ENCODE data around the gene ABLIM3.

Gene ABLIM3

DNA sequence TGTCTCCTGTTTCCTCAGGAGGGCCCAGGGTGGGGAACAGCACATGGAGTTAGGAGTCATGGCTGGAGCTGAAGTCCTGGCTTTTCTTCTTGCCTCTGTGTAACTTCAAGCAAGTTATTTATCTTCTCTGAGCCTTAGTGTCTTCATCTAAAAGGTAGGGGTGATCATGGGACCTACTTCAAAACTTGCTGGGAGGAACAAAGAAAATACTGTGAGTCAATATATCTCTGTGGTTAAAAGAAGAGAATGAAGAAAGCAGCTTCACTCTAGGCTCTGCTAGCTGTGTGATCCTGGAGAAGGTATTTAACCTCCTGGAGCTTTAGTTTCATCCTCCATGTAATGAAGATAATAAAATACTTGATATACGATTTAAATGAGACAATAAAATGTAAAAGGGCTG lies 156.9 kb downstream of the ABLIM3 start:
- TF ChIP-seq, protein P1, sequence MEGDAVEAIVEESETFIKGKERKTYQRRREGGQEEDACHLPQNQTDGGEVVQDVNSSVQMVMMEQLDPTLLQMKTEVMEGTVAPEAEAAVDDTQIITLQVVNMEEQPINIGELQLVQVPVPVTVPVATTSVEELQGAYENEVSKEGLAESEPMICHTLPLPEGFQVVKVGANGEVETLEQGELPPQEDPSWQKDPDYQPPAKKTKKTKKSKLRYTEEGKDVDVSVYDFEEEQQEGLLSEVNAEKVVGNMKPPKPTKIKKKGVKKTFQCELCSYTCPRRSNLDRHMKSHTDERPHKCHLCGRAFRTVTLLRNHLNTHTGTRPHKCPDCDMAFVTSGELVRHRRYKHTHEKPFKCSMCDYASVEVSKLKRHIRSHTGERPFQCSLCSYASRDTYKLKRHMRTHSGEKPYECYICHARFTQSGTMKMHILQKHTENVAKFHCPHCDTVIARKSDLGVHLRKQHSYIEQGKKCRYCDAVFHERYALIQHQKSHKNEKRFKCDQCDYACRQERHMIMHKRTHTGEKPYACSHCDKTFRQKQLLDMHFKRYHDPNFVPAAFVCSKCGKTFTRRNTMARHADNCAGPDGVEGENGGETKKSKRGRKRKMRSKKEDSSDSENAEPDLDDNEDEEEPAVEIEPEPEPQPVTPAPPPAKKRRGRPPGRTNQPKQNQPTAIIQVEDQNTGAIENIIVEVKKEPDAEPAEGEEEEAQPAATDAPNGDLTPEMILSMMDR (IDR thresholded peaks at IDR 0.05; ENCODE audit: insufficient read depth, low read depth, low read length, missing control alignments), result no peak
- DNase-seq (ENCODE audit: low read depth), result no peak
- no peak overlapping the region for H3K4me3 ChIP-seq (ENCODE audit: low read length)

DNA sequence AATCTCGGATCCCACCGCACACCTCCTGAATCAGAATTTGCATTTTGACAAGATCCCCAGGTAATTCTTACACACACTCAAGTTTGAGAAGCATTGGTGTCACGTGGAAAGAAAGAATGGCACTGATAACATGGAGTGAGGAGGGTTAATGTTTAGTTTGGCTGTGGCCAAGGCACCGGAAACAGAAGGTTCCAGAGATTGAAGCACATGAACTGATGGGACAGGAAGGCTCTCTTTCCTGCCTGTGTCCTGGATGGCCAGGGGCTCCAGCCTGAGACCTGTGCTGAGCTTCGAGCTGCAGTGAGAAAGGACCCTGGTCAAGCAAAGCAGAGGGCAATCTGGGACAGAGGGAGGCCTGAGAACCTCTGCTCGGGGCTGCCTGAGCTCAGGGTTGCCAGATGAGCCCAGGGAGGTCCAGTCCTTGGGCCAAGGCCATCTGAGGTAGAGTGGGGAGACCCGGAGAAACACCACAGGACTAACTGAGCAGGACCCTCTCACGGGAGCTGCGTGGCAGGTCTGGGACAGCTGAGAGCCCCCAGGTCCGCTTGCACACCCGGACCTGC lies 157.6 kb downstream of the ABLIM3 start:
- H3K4me3 ChIP-seq (ENCODE audit: low read length), result no peak overlapping the region
- DNase-seq (ENCODE audit: low read depth), result no peak
- TF ChIP-seq, protein P1 (IDR thresholded peaks at IDR 0.05; ENCODE audit: insufficient read depth, low read depth, low read length, missing control alignments), result no peak

DNA sequence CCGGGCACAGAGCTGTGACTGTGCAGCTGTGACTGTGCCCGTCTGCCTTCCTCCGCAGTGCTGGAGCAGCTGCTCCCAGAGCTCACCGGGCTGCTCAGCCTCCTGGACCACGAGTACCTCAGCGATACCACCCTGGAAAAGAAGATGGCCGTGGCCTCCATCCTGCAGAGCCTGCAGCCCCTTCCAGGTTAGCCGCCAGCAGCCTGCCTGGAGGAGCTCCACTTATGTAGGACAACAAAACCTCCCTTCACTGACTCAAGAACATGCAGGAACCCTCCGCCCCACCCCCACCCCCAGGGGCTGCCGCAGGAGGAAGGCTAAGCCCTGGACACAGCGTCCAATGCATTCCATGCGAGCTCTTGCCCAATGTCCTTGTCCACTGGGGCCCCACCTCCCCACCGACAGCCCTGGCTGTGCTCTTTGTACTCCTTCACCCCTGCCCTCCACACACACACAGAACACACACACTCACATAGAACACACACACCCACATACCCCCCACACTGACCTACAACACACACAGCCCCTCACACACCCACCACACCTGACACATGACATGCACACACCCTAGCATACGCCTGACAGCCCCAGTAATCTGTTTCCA lies 158.3 kb downstream of the ABLIM3 start:
- DNase-seq (ENCODE audit: low read depth), result no peak
- TF ChIP-seq, protein P1 (IDR thresholded peaks at IDR 0.05; ENCODE audit: insufficient read depth, low read depth, low read length, missing control alignments), result no peak
- H3K4me3 ChIP-seq (ENCODE audit: low read length), result no peak overlapping the region

DNA sequence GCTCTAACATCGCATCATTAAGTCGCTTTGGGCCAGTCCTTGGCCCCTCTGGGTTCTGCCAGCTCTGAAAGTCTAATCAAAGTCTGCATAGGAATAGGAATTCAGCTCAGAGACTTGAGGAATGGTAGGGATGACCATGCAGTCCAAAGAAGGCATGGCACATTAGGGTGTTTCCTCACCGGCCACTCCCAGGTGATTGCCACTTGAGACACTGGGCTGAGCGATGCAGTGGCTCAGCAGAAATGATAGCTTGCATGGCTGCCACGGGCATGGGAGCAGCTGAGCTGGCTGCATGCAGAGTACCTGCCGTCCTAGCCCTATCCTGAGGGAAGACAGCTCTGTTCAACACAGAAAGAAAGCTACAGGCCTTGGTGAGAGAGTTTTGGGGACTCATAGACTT lies 159.1 kb downstream of the ABLIM3 start:
- DNase-seq (ENCODE audit: low read depth), result no peak
- TF ChIP-seq, protein P1 (IDR thresholded peaks at IDR 0.05; ENCODE audit: insufficient read depth, low read depth, low read length, missing control alignments), result no peak
- H3K4me3 ChIP-seq (ENCODE audit: low read length), result no peak overlapping the region

DNA sequence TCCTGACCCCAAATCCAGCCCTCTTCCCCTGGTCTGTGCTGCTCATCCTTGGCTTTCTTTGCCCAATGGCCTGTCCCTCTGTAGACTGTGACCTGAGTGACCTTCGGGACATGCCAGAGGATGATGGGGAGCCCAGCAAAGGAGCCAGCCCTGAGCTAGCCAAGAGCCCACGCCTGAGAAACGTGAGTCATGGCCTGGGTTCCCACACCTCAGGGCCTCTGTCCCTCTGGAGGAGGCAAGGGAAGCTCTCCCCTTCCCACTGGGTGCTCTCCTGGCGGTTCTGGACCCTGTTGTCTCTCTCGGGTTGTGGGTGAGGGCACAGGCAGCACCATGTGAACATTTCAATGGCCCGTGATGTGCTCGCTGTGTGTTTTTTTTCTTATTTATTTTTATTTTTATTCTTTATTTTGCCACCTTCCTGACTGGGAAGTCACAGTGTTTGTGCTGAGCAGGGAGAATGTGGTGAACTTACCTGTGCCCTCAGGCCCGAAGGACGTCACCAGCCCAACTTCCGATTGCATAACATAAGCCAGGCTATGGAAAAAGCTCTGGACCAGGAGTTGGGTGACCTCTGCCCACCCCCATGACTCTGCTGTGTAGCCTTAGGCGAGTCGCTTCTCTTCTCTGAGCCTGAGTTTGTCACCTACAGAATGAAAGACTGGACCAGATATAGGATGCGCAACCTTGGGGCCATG lies 159.9 kb downstream of the ABLIM3 start:
- no peak for DNase-seq (ENCODE audit: low read depth)
- TF ChIP-seq, protein P1 (IDR thresholded peaks at IDR 0.05; ENCODE audit: insufficient read depth, low read depth, low read length, missing control alignments), result no peak
- no peak overlapping the region for H3K4me3 ChIP-seq (ENCODE audit: low read length)

DNA sequence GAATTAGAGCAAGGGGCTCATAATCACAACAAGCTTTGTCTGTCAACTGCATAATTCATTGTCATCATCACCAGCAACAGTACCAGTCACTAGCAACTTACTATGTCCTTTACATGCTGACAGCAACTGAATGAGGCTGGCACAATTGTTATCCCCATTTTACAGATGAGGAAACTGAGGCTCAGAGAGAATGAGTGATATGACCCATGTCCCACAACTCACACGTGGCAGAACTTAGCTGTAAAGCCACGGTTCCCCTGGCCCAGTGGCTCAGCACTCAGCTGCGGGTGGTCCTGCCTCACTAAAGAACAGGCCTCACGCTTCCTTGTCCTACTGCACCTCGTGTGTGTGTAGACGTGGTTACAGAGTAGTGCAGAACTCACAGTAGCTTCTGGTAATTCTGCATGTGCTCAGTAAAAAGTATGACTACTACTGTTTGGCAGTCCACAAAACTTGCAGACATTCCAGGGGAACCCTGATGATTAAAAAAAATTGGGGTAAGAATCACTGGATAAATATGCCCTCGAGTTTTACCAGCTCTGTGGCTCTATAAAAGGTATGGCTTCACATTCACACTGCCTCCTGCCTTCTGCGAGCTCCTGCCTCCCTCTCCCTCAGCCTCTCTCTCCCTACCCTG lies 160.6 kb downstream of the ABLIM3 start:
- H3K4me3 ChIP-seq (ENCODE audit: low read length), result no peak overlapping the region
- DNase-seq (ENCODE audit: low read depth), result no peak
- TF ChIP-seq, protein P1 (IDR thresholded peaks at IDR 0.05; ENCODE audit: insufficient read depth, low read depth, low read length, missing control alignments), result no peak
